Activated T-cell treated with anti-CD3 and anti-CD28 coated beads, Interleukin-2, amount 50 U/mL, for 72 hours (primary cell): ENCODE data around the gene P2RX7. TPM values are rescaled to one million over a fixed set of nuclear protein-coding genes. Genes with fewer than 3 reads are reported as not detected.
"Not testable (repeated sequence)": the region's sequence is repeated elsewhere in the genome, so short reads cannot be mapped to it uniquely, and the experiment has no call there.

Experiments used
- ATAC-seq, 2 donors: fragments of 150-1000 bp; cut with Tn5 transposase; replicated peaks in 1 of 2; 2 replicates each; pipeline ENCODE4 v1.10.0; 2021; ENCODE audit warnings: moderate library complexity in 2 of 2, mild to moderate bottlenecking in 1 of 2
- DNase-seq, 2 donors: peaks; one replicate each; pipeline ENCODE4 v3.0.0; 2021 to 2022; ENCODE audit warnings: mixed read lengths in 1 of 2
- H3K27ac Mint-ChIP-seq: one replicate; pipeline ENCODE4 v1.8.0; 2022; ENCODE audit warnings: mild to moderate bottlenecking, moderate library complexity, mixed read lengths
- H3K27me3 Mint-ChIP-seq: one replicate; pipeline ENCODE4 v1.8.0; 2022; ENCODE audit warnings: low read depth, mixed read lengths
- H3K36me3 Mint-ChIP-seq, 2 donors: one replicate each; pipeline ENCODE4 v1.8.0; 2022; ENCODE audit warnings: mixed read lengths in 2 of 2, mild to moderate bottlenecking in 1 of 2; ENCODE audit not compliant: insufficient read depth in 2 of 2
- H3K4me1 Mint-ChIP-seq: one replicate; pipeline ENCODE4 v1.8.0; 2022; ENCODE audit warnings: low read depth, mixed read lengths
- H3K4me3 Mint-ChIP-seq, 2 donors: one replicate each; pipeline ENCODE4 v1.8.0; 2022; ENCODE audit warnings: mild to moderate bottlenecking in 2 of 2, mixed read lengths in 2 of 2, moderate library complexity in 2 of 2
- H3K9me3 Mint-ChIP-seq, 2 donors: one replicate each; pipeline ENCODE4 v1.8.0; 2022; ENCODE audit warnings: mixed read lengths in 2 of 2
- total RNA-seq, 2 donors: library from RNA; stranded (reverse); gene quantifications; one replicate each; pipeline ENCODE4 v1.2.3, GENCODE V29; 2022

Gene P2RX7
- total RNA-seq, 2 donors from 2014 or later, result 12.6 to 14.8 TPM

DNA sequence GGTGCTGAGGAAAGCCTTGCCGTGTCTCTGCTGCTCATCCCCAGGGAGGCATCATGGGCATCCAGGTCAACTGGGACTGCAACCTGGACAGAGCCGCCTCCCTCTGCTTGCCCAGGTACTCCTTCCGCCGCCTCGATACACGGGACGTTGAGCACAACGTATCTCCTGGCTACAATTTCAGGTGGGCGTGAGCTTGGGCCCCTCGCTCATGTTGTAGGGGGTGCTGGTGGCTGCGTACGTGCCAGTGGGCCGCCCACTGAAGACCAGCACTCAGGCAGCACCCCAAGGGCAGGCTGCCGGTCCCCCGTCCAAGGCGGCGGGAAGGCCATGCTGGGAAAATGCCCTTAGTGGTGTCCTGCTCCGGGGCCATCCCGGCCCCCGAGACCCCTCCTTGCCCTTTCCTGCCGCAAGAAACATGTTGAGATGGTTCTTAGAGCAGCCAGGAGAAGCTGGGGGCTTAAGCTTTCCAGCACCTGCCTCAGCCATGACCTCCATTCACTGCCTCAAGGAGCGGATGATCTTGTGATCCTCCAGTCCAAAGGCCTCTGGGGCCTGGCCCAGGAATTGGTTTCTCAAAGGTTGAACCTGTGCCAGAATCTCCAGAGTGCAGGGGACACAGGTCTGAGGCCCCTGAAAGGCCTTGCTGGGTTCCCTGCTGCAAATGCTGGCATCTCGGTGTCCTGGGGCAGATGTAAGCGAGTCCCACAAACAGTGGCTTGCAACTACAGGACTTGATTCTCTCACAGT, 96.4 kb downstream of the P2RX7 start:
- H3K4me1 Mint-ChIP-seq, result peaks cover 28% of the 10 kb centered on the region
- no peak for ATAC-seq
- DNase-seq, result no peak
- H3K4me3 Mint-ChIP-seq, result no peak overlapping the region
- H3K27ac Mint-ChIP-seq, result no peak overlapping the region
- H3K9me3 Mint-ChIP-seq, result no peaks in the 10 kb centered on the region
- H3K36me3 Mint-ChIP-seq, result peaks cover 5 to 6% of the 10 kb centered on the region in 2 donors
- no peaks in the 10 kb centered on the region for H3K27me3 Mint-ChIP-seq

DNA sequence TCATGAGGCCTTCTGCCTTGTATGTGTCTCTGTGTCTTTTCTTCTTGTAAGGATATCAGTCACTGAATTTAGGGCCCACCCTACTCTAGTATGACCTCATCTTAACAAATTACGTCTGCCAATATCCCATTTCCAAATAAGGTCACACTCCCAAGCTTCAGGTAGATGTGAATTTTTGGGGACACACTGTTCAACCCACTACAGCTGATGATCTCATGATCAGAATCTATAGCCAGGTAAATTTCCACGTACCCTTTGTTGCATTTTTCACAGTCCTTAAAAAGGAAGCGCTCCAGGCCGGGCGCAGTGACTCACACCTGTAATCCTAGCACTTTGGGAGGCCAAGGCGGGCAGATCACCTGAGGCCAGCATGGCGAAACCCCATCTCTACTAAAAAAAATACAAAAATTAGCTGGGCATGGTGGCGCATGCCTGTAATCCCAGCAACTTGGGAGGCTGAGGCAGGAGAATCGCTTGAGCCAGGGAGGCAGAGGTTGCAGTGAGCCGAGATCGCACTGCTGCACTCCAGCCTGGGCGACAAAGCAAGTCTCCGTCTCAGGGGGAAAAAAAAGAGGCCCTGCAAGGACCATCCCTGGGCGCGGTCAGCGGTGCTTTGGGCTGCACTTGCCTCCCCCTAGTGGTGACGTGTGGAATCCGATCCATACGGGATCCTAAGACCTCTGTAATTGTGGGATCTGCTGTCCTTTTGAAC, 97.3 kb downstream of the P2RX7 start:
- ATAC-seq, result peak; percentile 73 to 74
- H3K4me3 Mint-ChIP-seq, H3K9me3 Mint-ChIP-seq, H3K27me3 Mint-ChIP-seq, H3K36me3 Mint-ChIP-seq: not testable (repeated sequence)
- DNase-seq, result peak; percentile 70
- Mint-ChIP-seq H3K4me1 (peaks cover 20% of the 10 kb centered on the region), H3K27ac (peak overlapping the region; percentile 68)

GRCh38 chr12:121230538-121230907, 97.8 kb downstream of the P2RX7 start:
- Mint-ChIP-seq H3K27me3 (no peaks in the 10 kb centered on the region), H3K27ac (peak overlapping the region; percentile 68), H3K9me3 (no peaks in the 10 kb centered on the region), H3K4me3 (no peak overlapping the region), H3K4me1 (peaks cover 18% of the 10 kb centered on the region), H3K36me3 (peaks cover 3 to 8% of the 10 kb centered on the region in 2 donors)
- ATAC-seq (peak in 1 of 2 donors; percentile 6), DNase-seq (no peak)

- Mint-ChIP-seq H3K27ac (no peak overlapping the region), H3K4me3 (no peak overlapping the region), H3K9me3 (no peaks in the 10 kb centered on the region), H3K4me1 (peaks cover 6% of the 10 kb centered on the region), H3K36me3 (peaks cover 3 to 6% of the 10 kb centered on the region in 2 donors), H3K27me3 (no peaks in the 10 kb centered on the region)
- DNase-seq (no peak), ATAC-seq (no peak)
Observed at GRCh38 chr12:121232163-121232562, 99.5 kb downstream of the P2RX7 start.

GRCh38 chr12:121232977-121233627, 100.4 kb downstream of the P2RX7 start:
- Mint-ChIP-seq H3K27ac (peak overlapping the region; percentile 71), H3K27me3 (no peaks in the 10 kb centered on the region), H3K36me3 (peaks cover 3 to 6% of the 10 kb centered on the region in 2 donors), H3K4me1 (no peaks in the 10 kb centered on the region), H3K4me3 (no peak overlapping the region), H3K9me3 (no peaks in the 10 kb centered on the region)
- DNase-seq (no peak), ATAC-seq (no peak)

DNA sequence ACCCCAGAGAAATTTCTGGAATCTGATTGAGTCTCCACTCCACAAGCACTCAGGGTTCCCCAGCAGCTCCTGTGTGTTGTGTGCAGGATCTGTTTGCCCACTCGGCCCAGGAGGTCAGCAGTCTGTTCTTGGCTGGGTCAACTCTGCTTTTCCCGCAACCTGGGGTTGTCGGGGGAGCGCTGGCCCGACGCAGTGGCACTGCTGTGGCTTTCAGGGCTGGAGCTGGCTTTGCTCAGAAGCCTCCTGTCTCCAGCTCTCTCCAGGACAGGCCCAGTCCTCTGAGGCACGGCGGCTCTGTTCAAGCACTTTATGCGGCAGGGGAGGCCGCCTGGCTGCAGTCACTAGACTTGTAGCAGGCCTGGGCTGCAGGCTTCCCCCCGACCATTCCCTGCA, 100.9 kb downstream of the P2RX7 start:
- DNase-seq (no peak), ATAC-seq (no peak)
- Mint-ChIP-seq H3K9me3 (no peaks in the 10 kb centered on the region), H3K27ac (no peak overlapping the region), H3K4me3 (no peak overlapping the region), H3K27me3 (no peaks in the 10 kb centered on the region), H3K36me3 (peaks cover 2 to 6% of the 10 kb centered on the region in 2 donors), H3K4me1 (no peaks in the 10 kb centered on the region)

DNA sequence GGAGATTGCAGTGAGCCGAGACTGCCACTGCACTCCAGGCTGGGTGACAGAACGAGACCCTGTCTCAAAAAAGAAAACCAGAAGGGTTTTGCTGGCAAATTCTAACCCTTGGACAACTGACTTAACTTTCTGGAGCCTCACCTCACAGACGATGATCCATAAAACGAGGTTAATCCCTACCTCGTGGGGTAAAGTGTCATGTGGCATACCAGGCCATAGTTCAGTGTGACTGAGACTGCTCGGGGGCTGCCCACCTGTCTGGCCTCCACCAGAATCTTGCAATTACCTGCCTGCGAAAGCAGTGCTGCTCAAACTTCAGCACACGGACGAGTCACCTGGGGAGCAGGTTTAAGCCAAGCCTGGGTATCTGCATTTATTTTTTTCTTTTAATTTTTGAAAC, 104.1 kb downstream of the P2RX7 start:
- ATAC-seq (no peak), DNase-seq (no peak)
- Mint-ChIP-seq H3K4me3 (no peak overlapping the region), H3K36me3 (peaks cover 2 to 10% of the 10 kb centered on the region in 2 donors), H3K4me1 (peaks cover 28% of the 10 kb centered on the region), H3K9me3 (no peaks in the 10 kb centered on the region), H3K27ac (no peak overlapping the region), H3K27me3 (no peaks in the 10 kb centered on the region)

DNA sequence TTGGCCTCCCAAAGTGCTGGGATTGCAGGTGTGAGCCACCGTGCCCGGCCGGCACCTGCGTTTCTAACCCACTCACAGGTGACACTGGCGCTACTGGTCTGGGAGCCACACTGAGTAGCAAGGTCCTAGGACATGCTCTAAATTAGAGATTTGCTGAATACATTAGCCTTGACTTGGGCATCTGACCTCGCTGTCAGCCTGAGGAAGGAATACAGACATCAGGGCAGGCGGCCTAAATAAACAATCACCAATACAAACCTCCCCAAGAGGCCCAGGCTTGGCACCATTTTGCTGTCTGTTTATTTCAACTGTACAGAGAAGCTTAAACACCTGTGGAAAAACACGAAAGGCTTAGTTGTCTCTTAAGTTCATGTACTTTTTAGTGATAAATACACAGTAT, 104.7 kb downstream of the P2RX7 start:
- Mint-ChIP-seq H3K36me3 (peaks cover 2 to 10% of the 10 kb centered on the region in 2 donors), H3K4me1 (peaks cover 32% of the 10 kb centered on the region), H3K27ac (no peak overlapping the region), H3K4me3 (no peak overlapping the region), H3K27me3 (no peaks in the 10 kb centered on the region), H3K9me3 (no peaks in the 10 kb centered on the region)
- DNase-seq (no peak), ATAC-seq (no peak)

Other genes with a start within 250 kb of the P2RX7 start
- gene SPPL3, start 228.5 kb upstream of the P2RX7 start, total RNA-seq, result 10 to 100 TPM; 43.5 to 45.7 TPM
- gene HNF1A, start 154.3 kb upstream of the P2RX7 start, total RNA-seq, result not detected
- gene C12orf43, start 116.4 kb upstream of the P2RX7 start, total RNA-seq, result 10 to 100 TPM; 13.7 to 17.8 TPM
- gene OASL, start 93.6 kb upstream of the P2RX7 start, total RNA-seq, result 10 to 100 TPM; 13.6 to 45.1 TPM
- 10 to 100 TPM; 29.7 to 35.1 TPM for gene P2RX4, start 77.3 kb downstream of the P2RX7 start, total RNA-seq
- 10 to 100 TPM; 22.2 to 25.3 TPM for gene CAMKK2, start 163.8 kb downstream of the P2RX7 start, total RNA-seq
- gene ANAPC5, start 219.5 kb downstream of the P2RX7 start, total RNA-seq, result 100 to 1,000 TPM; 101 to 102 TPM